Measurements from ENCODE around the gene PIM3.
"Not testable (repeated sequence)": the region's sequence is repeated elsewhere in the genome, so short reads cannot be mapped to it uniquely, and the experiment has no call there.

PIM3 gene

GRCh38 chr22:49938565-49939136 is 21.9 kb upstream of the PIM3 start:
- no peak for DNase-seq (ENCODE audit: low read depth)
- H3K4me3 ChIP-seq (ENCODE audit: low read depth, low read length): no peak overlapping the region

GRCh38 chr22:49941507-49942316 is 18.9 kb upstream of the PIM3 start:
- no peak overlapping the region for H3K4me3 ChIP-seq (ENCODE audit: low read depth, low read length)
- no peak for DNase-seq (ENCODE audit: low read depth)

DNA sequence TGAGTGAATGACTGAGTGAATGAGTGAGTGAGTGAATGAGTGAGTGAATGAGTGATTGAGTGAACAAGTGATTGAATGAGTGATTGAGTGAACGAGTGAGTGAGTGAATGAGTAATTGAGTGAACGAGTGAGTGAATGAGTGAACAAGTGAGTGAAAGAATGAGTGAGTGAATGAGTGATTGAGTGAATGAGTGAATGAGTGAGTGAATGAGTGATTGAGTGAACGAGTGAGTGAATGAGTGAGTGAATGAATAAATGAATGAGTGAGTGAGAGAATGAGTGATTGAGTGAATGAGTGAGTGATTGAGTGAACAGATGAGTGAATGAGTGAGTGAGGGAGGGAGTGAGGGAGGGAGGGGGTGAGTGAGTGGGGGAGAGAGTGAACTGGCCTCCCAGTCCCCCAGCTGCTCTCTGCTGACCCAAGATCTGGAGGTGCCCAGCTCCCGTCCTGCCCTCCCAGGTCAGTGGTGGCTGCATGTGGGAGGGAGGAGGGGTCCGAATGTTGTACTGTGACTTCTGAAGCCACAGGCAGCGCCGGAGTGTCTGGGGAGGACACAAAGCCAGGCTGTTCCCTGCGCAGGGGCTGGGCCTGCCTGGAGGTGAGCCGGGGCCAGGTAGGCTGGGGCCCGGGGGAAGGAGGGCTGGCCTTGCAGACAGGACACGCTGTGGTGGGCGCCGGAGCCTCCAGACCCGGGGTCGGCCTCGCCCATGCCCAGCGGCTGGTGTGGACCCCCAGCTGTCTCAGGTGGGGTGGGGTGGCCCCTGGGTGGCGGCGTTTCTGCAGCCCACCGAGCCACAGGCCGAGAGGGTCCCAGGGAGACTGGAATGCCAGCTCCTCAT is 17.8 kb upstream of the PIM3 start:
- no peak for DNase-seq (ENCODE audit: low read depth)
- no peak overlapping the region for H3K4me3 ChIP-seq (ENCODE audit: low read depth, low read length)

DNA sequence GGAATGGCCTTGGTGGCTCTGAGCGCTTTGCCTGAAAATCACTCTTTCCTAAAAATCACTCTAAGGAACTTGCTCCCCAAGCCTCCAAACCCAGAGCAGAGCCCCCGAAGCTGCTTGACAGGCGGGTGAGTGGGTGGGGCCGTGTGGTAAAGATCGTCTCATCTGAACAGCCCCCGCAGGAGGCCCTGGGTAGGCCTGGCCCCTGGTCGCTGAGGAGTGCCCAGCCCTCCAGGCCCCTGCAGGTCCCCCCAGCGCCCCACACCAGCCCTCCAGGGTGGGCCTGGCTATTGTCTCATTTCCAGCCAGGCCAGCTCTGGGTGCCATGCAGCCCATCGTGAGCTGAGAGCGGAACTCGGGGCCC is 17.2 kb upstream of the PIM3 start:
- no peak for DNase-seq (ENCODE audit: low read depth)
- no peak overlapping the region for H3K4me3 ChIP-seq (ENCODE audit: low read depth, low read length)

GRCh38 chr22:49943771-49944398 is 16.7 kb upstream of the PIM3 start:
- no peak overlapping the region for H3K4me3 ChIP-seq (ENCODE audit: low read depth, low read length)
- DNase-seq (ENCODE audit: low read depth): no peak

GRCh38 chr22:49944399-49944891 is 16.1 kb upstream of the PIM3 start:
- DNase-seq (ENCODE audit: low read depth): no peak
- no peak overlapping the region for H3K4me3 ChIP-seq (ENCODE audit: low read depth, low read length)

- not testable (repeated sequence) for H3K4me3 ChIP-seq (ENCODE audit: low read depth, low read length); DNase-seq (ENCODE audit: low read depth)
Observed at GRCh38 chr22:49945042-49945794, 15.4 kb upstream of the PIM3 start.

DNA sequence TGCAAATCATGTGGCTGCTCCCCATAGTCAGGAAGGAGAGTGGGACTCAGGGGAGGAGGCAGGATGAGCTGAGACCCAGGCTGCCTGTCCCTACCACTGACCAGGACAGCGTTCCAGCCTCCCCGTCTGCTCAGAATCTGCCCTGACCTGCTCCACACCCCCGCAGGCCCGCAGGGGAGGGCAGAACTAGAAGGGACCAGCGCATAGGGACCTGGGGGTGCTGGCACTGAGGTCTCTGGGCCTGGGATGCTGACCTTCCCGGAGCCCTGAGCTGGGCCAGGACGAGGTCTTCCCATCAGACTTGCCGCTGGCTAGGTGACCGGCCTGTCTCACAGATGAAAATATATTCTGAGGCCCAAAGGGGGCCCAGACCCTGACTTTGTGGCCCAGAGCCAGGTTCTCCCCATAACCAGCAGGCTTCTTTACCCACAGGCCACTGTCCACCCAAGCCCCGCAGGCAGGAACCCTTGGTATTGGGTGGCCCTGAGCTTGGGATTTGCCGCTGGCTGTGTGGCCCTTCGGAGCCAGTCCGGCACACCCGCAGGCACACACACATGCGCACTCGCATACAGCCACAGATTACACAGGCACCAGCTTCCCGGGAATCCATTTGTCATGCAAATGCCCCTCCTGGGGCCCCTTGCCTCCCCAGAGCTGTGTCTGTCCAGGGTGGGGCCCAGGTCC is 13.8 kb upstream of the PIM3 start:
- no peak for DNase-seq (ENCODE audit: low read depth)
- H3K4me3 ChIP-seq (ENCODE audit: low read depth, low read length): no peak overlapping the region

DNA sequence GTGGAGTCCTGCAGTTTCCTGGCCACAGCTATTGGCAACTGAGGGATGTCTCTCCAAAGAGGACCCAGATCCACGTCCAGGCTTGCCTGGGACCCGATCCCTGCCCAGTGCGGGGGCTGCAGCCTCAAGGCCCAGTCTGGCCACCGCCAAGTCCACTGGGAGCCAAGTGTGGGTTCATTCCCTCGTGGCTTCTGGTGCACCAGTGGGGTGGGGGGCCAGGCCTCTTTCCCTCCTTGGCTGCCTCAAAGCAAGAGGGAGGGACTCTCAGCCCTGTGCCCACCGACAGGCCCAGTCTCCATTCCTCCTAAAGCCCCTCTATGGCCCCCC is 13.3 kb upstream of the PIM3 start:
- no peak for DNase-seq (ENCODE audit: low read depth)
- H3K4me3 ChIP-seq (ENCODE audit: low read depth, low read length): no peak overlapping the region

DNA sequence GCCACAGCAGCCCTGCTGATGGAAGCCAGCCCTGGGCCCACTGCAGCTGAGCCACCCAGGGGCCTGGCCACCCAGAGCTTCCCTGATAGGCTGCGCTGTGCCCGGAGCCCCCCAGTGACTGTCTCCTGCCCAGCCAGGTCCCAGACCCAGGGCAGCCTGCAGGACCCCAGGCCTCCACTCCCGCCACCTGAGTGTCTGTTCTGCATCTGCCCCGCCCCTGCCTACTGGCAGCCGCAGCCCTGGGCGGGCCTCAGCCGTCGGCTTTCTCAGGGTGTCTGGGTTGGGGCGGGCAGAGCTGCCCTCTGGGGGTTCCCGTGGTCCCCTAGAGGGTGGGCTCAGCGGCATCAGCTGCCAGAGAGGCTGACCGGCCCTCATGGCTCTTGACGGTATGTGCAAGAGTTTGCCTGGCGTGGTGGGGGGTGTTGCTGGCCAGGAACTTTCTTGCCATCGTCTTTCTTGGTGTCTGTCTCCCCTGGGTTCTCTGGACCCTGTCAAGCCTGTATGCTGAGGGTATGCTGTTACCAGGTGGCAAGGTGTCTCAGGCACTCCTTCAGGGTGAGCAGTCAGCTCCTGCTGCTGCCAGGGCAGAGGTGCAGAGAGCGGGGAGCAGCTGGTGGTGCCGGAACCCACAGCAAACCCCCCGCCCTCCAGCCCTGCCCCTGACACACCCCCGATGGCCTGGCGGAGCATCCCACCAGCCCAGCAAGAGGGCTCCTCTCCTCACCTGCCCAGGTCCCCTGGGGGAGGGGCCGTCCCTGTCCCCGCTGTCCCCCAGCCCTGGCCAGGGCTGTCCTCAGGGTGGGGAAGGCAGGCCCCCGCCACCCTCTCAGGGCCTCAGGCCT is 12.2 kb upstream of the PIM3 start:
- H3K4me3 ChIP-seq (ENCODE audit: low read depth, low read length): no peak overlapping the region
- DNase-seq (ENCODE audit: low read depth): no peak

GRCh38 chr22:49948958-49949913 is 11.3 kb upstream of the PIM3 start:
- no peak overlapping the region for H3K4me3 ChIP-seq (ENCODE audit: low read depth, low read length)
- no peak for DNase-seq (ENCODE audit: low read depth)

DNA sequence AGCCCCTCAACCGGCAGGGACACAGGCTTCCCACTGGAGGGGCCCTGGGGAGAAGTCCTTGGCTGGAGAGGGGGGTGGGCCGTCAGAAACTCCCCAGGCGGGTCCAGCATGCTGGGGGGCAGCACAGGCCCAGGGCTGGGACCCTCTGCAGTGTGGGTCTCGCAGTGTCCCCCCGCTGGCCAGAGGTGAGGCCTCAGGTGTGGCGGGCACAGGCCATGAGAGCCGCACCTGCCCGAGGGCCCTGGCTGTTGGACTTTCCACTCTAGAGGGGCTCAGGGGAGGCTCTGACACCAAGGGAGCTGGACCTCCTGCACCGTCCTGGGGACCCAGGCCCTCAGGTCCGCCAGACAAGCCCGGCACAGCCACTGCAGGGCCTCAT is 10.7 kb upstream of the PIM3 start:
- no peak overlapping the region for H3K4me3 ChIP-seq (ENCODE audit: low read depth, low read length)
- DNase-seq (ENCODE audit: low read depth): no peak

DNA sequence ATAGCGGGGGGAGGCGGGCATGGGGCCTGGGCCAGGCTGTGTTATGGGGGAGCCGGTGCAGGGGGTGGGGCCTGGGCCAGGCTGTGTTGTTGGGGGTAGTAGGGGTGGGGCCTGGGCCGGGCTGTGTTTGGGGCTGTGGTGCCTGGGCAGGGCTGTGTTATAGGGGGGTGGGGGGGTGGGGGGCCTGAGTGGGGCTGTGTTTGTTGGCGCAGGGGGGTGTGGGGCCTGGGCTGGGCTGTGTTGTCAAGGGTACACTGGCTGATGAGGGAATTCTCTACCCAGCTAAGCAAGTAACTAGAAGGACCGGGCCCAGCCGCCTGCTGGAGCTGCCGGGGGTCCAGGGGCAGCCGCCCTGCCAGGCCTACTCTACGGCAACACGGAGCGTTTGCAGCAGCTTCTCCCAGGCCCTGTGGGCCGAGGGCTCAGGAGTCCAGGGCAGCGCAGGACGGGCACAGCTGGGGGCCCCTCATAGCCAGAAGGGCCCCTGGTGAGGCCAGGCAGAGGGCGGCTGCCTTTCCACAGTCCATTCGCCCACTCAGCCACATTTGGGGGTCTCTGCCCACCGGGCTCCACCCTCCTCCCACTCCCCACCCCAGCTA is 10.1 kb upstream of the PIM3 start:
- no peak for DNase-seq (ENCODE audit: low read depth)
- H3K4me3 ChIP-seq (ENCODE audit: low read depth, low read length): no peak overlapping the region

DNA sequence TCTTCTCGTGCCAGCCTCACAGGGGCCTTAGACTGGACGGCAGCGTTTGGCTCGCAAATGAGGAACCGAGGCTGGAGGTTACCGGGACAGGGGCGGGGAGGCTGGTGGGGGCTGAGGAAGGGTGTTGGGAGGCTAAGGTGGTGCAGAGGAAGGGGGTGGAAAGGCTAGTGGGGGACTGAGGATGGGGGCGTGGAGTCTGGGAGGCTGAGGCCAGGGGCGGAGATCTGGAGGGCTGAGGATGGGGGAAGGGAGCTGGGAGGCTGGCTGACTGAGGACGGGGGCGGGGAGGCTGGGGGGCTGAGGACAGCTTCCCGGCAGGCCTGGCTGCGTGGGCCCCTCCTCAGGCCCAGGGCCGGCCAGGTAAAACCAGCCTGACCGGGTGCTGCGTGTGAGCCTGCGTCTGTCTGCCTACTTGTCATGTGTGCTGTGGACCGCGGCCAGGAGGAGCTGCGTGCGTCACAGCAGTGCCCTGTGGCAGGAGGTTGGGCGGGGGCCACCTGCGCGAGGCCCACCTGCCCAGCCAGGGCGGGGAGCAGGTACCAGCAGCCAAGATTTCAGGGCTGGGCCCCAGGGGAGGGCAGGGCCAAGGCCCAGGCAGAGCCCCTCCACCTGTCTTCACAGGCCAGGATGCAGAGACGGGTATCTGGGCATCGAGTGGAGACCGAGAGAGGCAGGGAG is 9.4 kb upstream of the PIM3 start:
- no peak overlapping the region for H3K4me3 ChIP-seq (ENCODE audit: low read depth, low read length)
- no peak for DNase-seq (ENCODE audit: low read depth)

DNA sequence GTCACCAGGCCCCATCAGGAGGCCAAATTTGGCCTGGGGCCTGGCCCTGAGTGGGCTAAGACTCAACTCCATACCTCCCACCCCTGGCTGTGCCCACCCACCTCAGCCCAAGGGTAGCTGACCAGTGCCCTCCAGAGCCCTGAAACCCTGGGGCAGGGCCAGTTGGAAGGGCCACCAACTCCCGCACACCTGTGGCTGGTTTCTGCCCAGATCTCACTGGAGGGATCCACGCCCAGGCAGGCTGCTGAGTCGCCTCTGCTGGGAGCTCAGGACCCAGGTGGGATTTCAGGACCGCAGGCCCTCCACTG is 8.9 kb upstream of the PIM3 start:
- H3K4me3 ChIP-seq (ENCODE audit: low read depth, low read length): no peak overlapping the region
- no peak for DNase-seq (ENCODE audit: low read depth)

All from skeletal muscle cell (primary cell).